Activated CD8-positive, alpha-beta T cell treated with anti-CD3 and anti-CD28 coated beads for 36 hours (primary cell): ENCODE data around the gene TMED6. TPM values are rescaled to one million over a fixed set of nuclear protein-coding genes. Genes with fewer than 3 reads are reported as not detected.
"Not testable (repeated sequence)": the region's sequence is repeated elsewhere in the genome, so short reads cannot be mapped to it uniquely, and the experiment has no call there.

Source experiments
- ATAC-seq: fragments of 200-7000 bp; cut with Tn5 transposase; one replicate; pipeline ENCODE4 v1.10.0; 2021; ENCODE audit warnings: mild to moderate bottlenecking, moderate library complexity
- CTCF ChIA-PET: fragments of 350-600 bp; sonication (Branson Sonifier 250); formaldehyde crosslinking; loops from one replicate; lab custom pipeline; 2021; ENCODE audit warnings: antibody characterized with exemption; lab: Charles Lee
- POLR2A ChIA-PET: fragments of 350-600 bp; sonication (Branson Sonifier 250); formaldehyde crosslinking; loops from one replicate; lab custom pipeline; 2021; ENCODE audit warnings: antibody characterized with exemption; lab: Charles Lee
- DNase-seq: peaks from one replicate; pipeline ENCODE4 v3.0.0-alpha.2; 2020
- H3K27ac Mint-ChIP-seq: one replicate; pipeline ENCODE4 v1.8.0; 2021; ENCODE audit warnings: mild to moderate bottlenecking, mixed read lengths
- H3K27me3 Mint-ChIP-seq: one replicate; pipeline ENCODE4 v1.8.0; 2021; ENCODE audit warnings: mixed read lengths
- H3K36me3 Mint-ChIP-seq: one replicate; pipeline ENCODE4 v1.8.0; 2021; ENCODE audit warnings: low read depth, mixed read lengths
- H3K4me1 Mint-ChIP-seq: one replicate; pipeline ENCODE4 v1.8.0; 2021; ENCODE audit warnings: low read depth, mixed read lengths
- H3K4me3 Mint-ChIP-seq: one replicate; pipeline ENCODE4 v1.8.0; 2021; ENCODE audit warnings: mild to moderate bottlenecking, moderate library complexity, mixed read lengths
- H3K9me3 Mint-ChIP-seq: one replicate; pipeline ENCODE4 v1.8.0; 2021; ENCODE audit warnings: mixed read lengths
- CTCF ChIP-seq: fragments of 200-600 bp; IDR thresholded peaks from one replicate; pipeline ENCODE4 v1.8.0; 2022; ENCODE audit warnings: antibody characterized with exemption, mild to moderate bottlenecking
- intact Hi-C: fragments of 100-400 bp; cut with micrococcal nuclease; formaldehyde crosslinking; loops from one replicate; pipeline ENCODE4 v1.10.0; 2022
- total RNA-seq, 2 experiments: library from RNA; stranded (reverse); gene quantifications; one replicate each; pipeline ENCODE4 v1.2.3, GENCODE V29; 2021

Gene TMED6
- total RNA-seq, 2 experiments from 2014 or later: 1.2 to 2.2 TPM

- Mint-ChIP-seq H3K4me3 (no peak overlapping the region), H3K36me3 (peaks cover 59% of the 10 kb centered on the region), H3K27me3 (no peaks in the 10 kb centered on the region), H3K27ac (peak overlapping the region; percentile 72), H3K4me1 (peaks cover 10% of the 10 kb centered on the region), H3K9me3 (no peaks in the 10 kb centered on the region)
- CTCF ChIA-PET: no interaction called here
- DNase-seq (no peak), ATAC-seq (no peak)
- intact Hi-C loops: no loop called here
- POLR2A ChIA-PET: no interaction called here
- TF ChIP-seq CTCF: no peak
Observed at GRCh38 chr16:69366431-69366830, 14.8 kb upstream of the TMED6 start.

DNA sequence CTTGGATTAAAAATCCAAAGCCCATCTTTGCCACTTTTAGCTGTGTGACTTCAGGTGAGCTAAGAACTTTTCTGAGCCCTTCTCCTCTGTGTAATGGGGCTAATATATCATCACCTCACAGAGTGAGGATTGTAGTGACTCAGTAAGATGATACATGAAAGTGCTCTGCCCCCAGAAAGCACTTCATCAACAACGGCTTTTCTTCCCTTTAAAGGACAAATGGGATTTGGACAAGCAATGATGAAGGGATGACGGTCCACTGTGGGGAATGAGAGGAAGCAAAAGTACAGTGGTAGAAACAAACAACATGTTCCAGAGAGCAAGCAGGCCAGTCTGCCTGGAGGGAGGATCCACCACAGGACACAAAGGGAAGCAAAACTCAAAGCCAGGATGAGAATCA is 14.3 kb upstream of the TMED6 start:
- Mint-ChIP-seq H3K4me1 (peaks cover 10% of the 10 kb centered on the region), H3K27ac (peak overlapping the region; percentile 72), H3K27me3 (no peaks in the 10 kb centered on the region), H3K36me3 (peaks cover 59% of the 10 kb centered on the region), H3K9me3 (no peaks in the 10 kb centered on the region), H3K4me3 (no peak overlapping the region)
- no peak for TF ChIP-seq CTCF
- ChIA-PET CTCF (interaction anchor here (1.4 kb wide), 1 partner anchor 31 kb away, joined by 5 read pairs; no protein-coding TSS in a partner anchor), POLR2A (no interaction called here)
- ATAC-seq: no peak
- intact Hi-C loops: no loop called here
- DNase-seq: no peak

GRCh38 chr16:69364088-69364487 is 12.5 kb upstream of the TMED6 start:
- DNase-seq (no peak), ATAC-seq (no peak)
- intact Hi-C loops: no loop called here
- Mint-ChIP-seq H3K36me3 (peaks cover 47% of the 10 kb centered on the region), H3K9me3 (no peaks in the 10 kb centered on the region), H3K27me3 (no peaks in the 10 kb centered on the region), H3K4me1 (peaks cover 10% of the 10 kb centered on the region), H3K4me3 (no peak overlapping the region), H3K27ac (no peak overlapping the region)
- no peak for TF ChIP-seq CTCF
- ChIA-PET CTCF (interaction anchor here (1.0 kb wide), 1 partner anchor 240 kb away, joined by 3 read pairs; no protein-coding TSS in a partner anchor), POLR2A (interaction anchor here (1.0 to 1.5 kb wide), 2 partner anchors 20 to 21 kb away, joined by 3 to 4 read pairs; no protein-coding TSS in a partner anchor)

- Mint-ChIP-seq H3K4me1 (peaks cover 10% of the 10 kb centered on the region), H3K36me3 (peaks cover 42% of the 10 kb centered on the region), H3K27ac (no peak overlapping the region), H3K9me3 (no peaks in the 10 kb centered on the region), H3K4me3 (no peak overlapping the region), H3K27me3 (no peaks in the 10 kb centered on the region)
- DNase-seq (no peak), ATAC-seq (no peak)
- intact Hi-C loops: no loop called here
- ChIA-PET CTCF (no interaction called here), POLR2A (interaction anchor here (1.0 kb wide), 1 partner anchor 21 kb away, joined by 3 read pairs; no protein-coding TSS in a partner anchor)
- TF ChIP-seq CTCF: no peak
Observed at GRCh38 chr16:69363281-69363717, 11.7 kb upstream of the TMED6 start.

DNA sequence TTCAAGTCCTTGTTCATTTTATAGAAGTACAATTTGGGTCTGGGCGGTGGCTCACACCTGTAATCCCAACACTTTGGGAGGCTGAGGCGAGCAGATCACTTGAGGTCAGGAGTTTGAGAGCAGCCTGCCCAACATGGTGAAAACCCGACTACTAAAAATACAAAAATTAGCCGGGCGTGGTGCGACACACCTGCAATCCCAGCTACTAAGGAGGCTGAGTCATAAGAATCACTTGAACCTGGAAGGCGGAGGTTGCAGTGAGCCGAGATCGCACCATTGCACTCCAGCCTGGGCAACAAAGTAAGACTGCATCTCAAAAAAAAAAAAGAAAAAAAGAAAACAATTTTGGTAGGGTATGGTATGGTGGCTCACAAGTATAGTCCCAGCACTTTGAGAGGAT is 8.5 kb upstream of the TMED6 start:
- H3K4me1 Mint-ChIP-seq, H3K9me3 Mint-ChIP-seq, H3K27ac Mint-ChIP-seq, H3K4me3 Mint-ChIP-seq, CTCF ChIA-PET, intact Hi-C loops, DNase-seq, H3K27me3 Mint-ChIP-seq, ATAC-seq: not testable (repeated sequence)
- H3K36me3 Mint-ChIP-seq: peaks cover 33% of the 10 kb centered on the region
- POLR2A ChIA-PET: interaction anchor here (0.6 kb wide), 1 partner anchor 272 kb away, joined by 3 read pairs; no protein-coding TSS in a partner anchor
